Muscle of leg (tissue), 11 donors: ENCODE results near the gene ANO8. TPM values are rescaled to one million over a fixed set of nuclear protein-coding genes. Genes with fewer than 3 reads are reported as not detected.

Experiments used
- DNase-seq: peaks from one replicate; pipeline ENCODE4 v3.0.0; 2013
- H3K27ac ChIP-seq: one replicate; pipeline ENCODE4 v1.5.1; 2013; ENCODE audit warnings: mild to moderate bottlenecking, low read length, control low read depth
- H3K27me3 ChIP-seq: one replicate; pipeline ENCODE4 v1.6.1; 2013; ENCODE audit warnings: low read length; ENCODE audit not compliant: control insufficient read depth, insufficient read depth
- H3K36me3 ChIP-seq: one replicate; pipeline ENCODE4 v1.6.1; 2013; ENCODE audit warnings: low read length; ENCODE audit not compliant: control insufficient read depth, insufficient read depth
- H3K4me1 ChIP-seq: one replicate; pipeline ENCODE4 v1.6.1; 2013; ENCODE audit warnings: low read length; ENCODE audit not compliant: control insufficient read depth, insufficient read depth
- H3K4me3 ChIP-seq: one replicate; pipeline ENCODE4 v1.5.1; 2013; ENCODE audit warnings: low read length, control low read depth
- H3K9me3 ChIP-seq: replicated peaks from 2 replicates; pipeline ENCODE4 v1.6.1; 2013; ENCODE audit warnings: low read depth, low read length; ENCODE audit not compliant: control insufficient read depth
- WGBS: methylation state at CpG from one replicate; pipeline ENCODE4 v1.1.5; 2013; ENCODE audit warnings: missing lambda C conversion rate; ENCODE audit not compliant: insufficient coverage; 5-methylcytosine and 5-hydroxymethylcytosine counted together
- polyA plus RNA-seq, 8 donors: library from polyadenylated mRNA; unstranded; fragments of 120-200 nt; gene quantifications; one replicate each; pipeline versions ENCODE4 v1.2.1 to v1.2.3, GENCODE V29; 2013; ENCODE audit warnings: inconsistent platforms in 1 of 8, low replicate concordance in 1 of 8; ENCODE audit not compliant: insufficient read length in 8 of 8, insufficient read depth in 1 of 8
- total RNA-seq: library from RNA; stranded (reverse); fragments of 120-200 nt; gene quantifications from one replicate; pipeline ENCODE4 v1.2.4, GENCODE V29; 2013

ANO8 gene
- total and polyA plus RNA-seq, 9 donors, result 3.9 to 8.3 (median 6.8) TPM

- peaks cover 27% of the 10 kb centered on the region for H3K27me3 ChIP-seq
- peaks cover 36% of the 10 kb centered on the region for H3K36me3 ChIP-seq
- H3K4me1 ChIP-seq, result peaks cover 15% of the 10 kb centered on the region
- no peak overlapping the region for H3K27ac ChIP-seq
- WGBS, result 11% methylated on average over 81 of the region's 94 CpGs
- DNase-seq, result no peak
- peak overlapping the region; percentile 8 for H3K4me3 ChIP-seq
- H3K9me3 ChIP-seq, result no peaks in the 10 kb centered on the region
These were observed 5.9 kb downstream of the ANO8 start for GRCh38 chr19:17328517-17329365.

- Histone ChIP-seq H3K9me3 (no peaks in the 10 kb centered on the region), H3K4me1 (peaks cover 13% of the 10 kb centered on the region), H3K4me3 (peak overlapping the region; percentile 8), H3K27ac (no peak overlapping the region), H3K27me3 (peaks cover 27% of the 10 kb centered on the region), H3K36me3 (peaks cover 33% of the 10 kb centered on the region)
- DNase-seq, result peak; percentile 82
- WGBS, result 18% methylated on average over 55 of the region's 64 CpGs
These were observed 6.8 kb downstream of the ANO8 start for GRCh38 chr19:17327654-17328516.

- 68% methylated on average over 15 of the region's 27 CpGs for WGBS
- DNase-seq, result no peak
- peaks cover 27% of the 10 kb centered on the region for H3K27me3 ChIP-seq
- H3K9me3 ChIP-seq, result no peaks in the 10 kb centered on the region
- H3K27ac ChIP-seq, result no peak overlapping the region
- H3K36me3 ChIP-seq, result peaks cover 35% of the 10 kb centered on the region
- H3K4me1 ChIP-seq, result peaks cover 13% of the 10 kb centered on the region
- no peak overlapping the region for H3K4me3 ChIP-seq
These were observed 7.5 kb downstream of the ANO8 start for GRCh38 chr19:17327068-17327653.

GRCh38 chr19:17326595-17326966, 8.1 kb downstream of the ANO8 start:
- WGBS, result 54% methylated on average over 7 of the region's 11 CpGs
- Histone ChIP-seq H3K36me3 (peaks cover 41% of the 10 kb centered on the region), H3K9me3 (no peaks in the 10 kb centered on the region), H3K27me3 (peaks cover 27% of the 10 kb centered on the region), H3K4me3 (no peak overlapping the region), H3K4me1 (peaks cover 13% of the 10 kb centered on the region), H3K27ac (no peak overlapping the region)
- peak; percentile 26 for DNase-seq

- WGBS, result 97% methylated on average over 5 of the region's 17 CpGs
- no peak overlapping the region for H3K27ac ChIP-seq
- H3K36me3 ChIP-seq, result peaks cover 41% of the 10 kb centered on the region
- no peak for DNase-seq
- no peak overlapping the region for H3K4me3 ChIP-seq
- H3K27me3 ChIP-seq, result peaks cover 26% of the 10 kb centered on the region
- H3K4me1 ChIP-seq, result peaks cover 13% of the 10 kb centered on the region
- H3K9me3 ChIP-seq, result no peaks in the 10 kb centered on the region
These were observed 8.6 kb downstream of the ANO8 start for GRCh38 chr19:17325881-17326594.

GRCh38 chr19:17325133-17325532, 9.5 kb downstream of the ANO8 start:
- Histone ChIP-seq H3K4me3 (no peak overlapping the region), H3K9me3 (no peaks in the 10 kb centered on the region), H3K36me3 (peaks cover 41% of the 10 kb centered on the region), H3K27me3 (peaks cover 17% of the 10 kb centered on the region), H3K27ac (no peak overlapping the region), H3K4me1 (peaks cover 13% of the 10 kb centered on the region)
- DNase-seq, result no peak
- WGBS, result 92% methylated on average over 16 of the region's 20 CpGs

- Histone ChIP-seq H3K9me3 (no peaks in the 10 kb centered on the region), H3K36me3 (peaks cover 45% of the 10 kb centered on the region), H3K27ac (no peak overlapping the region), H3K27me3 (peaks cover 11% of the 10 kb centered on the region), H3K4me3 (no peak overlapping the region), H3K4me1 (peaks cover 13% of the 10 kb centered on the region)
- no peak for DNase-seq
- 82% methylated on average over 28 of the region's 28 CpGs for WGBS
These were observed 10.1 kb downstream of the ANO8 start for GRCh38 chr19:17324357-17325114.

- H3K4me3 ChIP-seq, result no peak overlapping the region
- H3K9me3 ChIP-seq, result no peaks in the 10 kb centered on the region
- H3K36me3 ChIP-seq, result peaks cover 50% of the 10 kb centered on the region
- H3K27me3 ChIP-seq, result peaks cover 6% of the 10 kb centered on the region
- 8% methylated on average over 6 of the region's 7 CpGs for WGBS
- H3K4me1 ChIP-seq, result peaks cover 10% of the 10 kb centered on the region
- H3K27ac ChIP-seq, result no peak overlapping the region
- no peak for DNase-seq
These were observed 10.7 kb downstream of the ANO8 start for GRCh38 chr19:17323964-17324332.

- no peak for DNase-seq
- Histone ChIP-seq H3K4me3 (no peak overlapping the region), H3K27ac (no peak overlapping the region), H3K36me3 (peaks cover 55% of the 10 kb centered on the region), H3K27me3 (peaks cover 3% of the 10 kb centered on the region), H3K9me3 (no peaks in the 10 kb centered on the region), H3K4me1 (peaks cover 7% of the 10 kb centered on the region)
- WGBS, result 17% methylated on average over 52 of the region's 56 CpGs
These were observed 11.2 kb downstream of the ANO8 start for GRCh38 chr19:17323300-17323963.
